Right lobe of liver (tissue), 4 donors: Measurements from ENCODE around the gene ZBTB47.

Experiments
- CTCF ChIP-seq, 4 donors: fragments of 200-600 bp in 3 of 4; fragments of 450-650 bp in 1 of 4; IDR thresholded peaks; one replicate each; pipeline versions ENCODE4 v1.5.1 to v1.8.0; 2016 to 2022; ENCODE audit warnings: antibody characterized with exemption in 4 of 4, mild to moderate bottlenecking in 2 of 4
- POLR2A ChIP-seq: fragments of 450-650 bp; IDR thresholded peaks from one replicate; pipeline ENCODE4 v1.6.1; 2017; ENCODE audit warnings: antibody characterized with exemption, mild to moderate bottlenecking
- donor health status: DM: no; HTN: no; CAD: no.
- donor health status: DM: no; HTN: no; CAD: no.
- donor health status: DM: no; HTN: yes; CAD: no.

GRCh38 chr3:42663581-42664437 is 10.3 kb downstream of the ZBTB47 start:
- no peak for TF ChIP-seq POLR2A
- TF ChIP-seq CTCF (IDR thresholded peaks at IDR 0.05), result no peak
